HEK293T (cell line): Measurements from ENCODE around the gene SATB1.

Source experiments
- FOXM1 ChIP-seq: fragments of 450-650 bp; IDR thresholded peaks from 2 replicates; pipeline ENCODE4 v1.6.1; 2017; ENCODE audit warnings: mild to moderate bottlenecking, borderline replicate concordance
- LEF1 ChIP-seq: fragments of 450-650 bp; IDR thresholded peaks from 2 replicates; pipeline ENCODE4 v1.6.1; 2017; ENCODE audit warnings: mild to moderate bottlenecking, borderline replicate concordance

GRCh38 chr3:18398448-18398847 is 26.7 kb downstream of the SATB1 start:
- no peak for TF ChIP-seq FOXM1
- no peak for TF ChIP-seq LEF1
